Peyer's patch (tissue), 4 donors: Measurements from ENCODE around the gene PTPN18. TPM values are rescaled to one million over a fixed set of nuclear protein-coding genes. Genes with fewer than 3 reads are reported as not detected.
"Not testable (repeated sequence)": the region's sequence is repeated elsewhere in the genome, so short reads cannot be mapped to it uniquely, and the experiment has no call there.

Experiments used
- DNase-seq, 3 donors: peaks; one replicate each; pipeline ENCODE4 v3.0.0-alpha.2; 2017 to 2019
- H3K27ac ChIP-seq, 4 donors: fragments of 200-600 bp; sonication (generic); one replicate each; pipeline ENCODE4 v1.5.1; 2016 to 2019
- H3K27me3 ChIP-seq, 2 donors: fragments of 200-600 bp; sonication (generic); one replicate each; pipeline ENCODE4 v1.5.1; 2019
- H3K36me3 ChIP-seq, 3 donors: fragments of 200-600 bp; sonication (generic); one replicate each; pipeline ENCODE4 v1.5.1; 2016 to 2019
- H3K4me1 ChIP-seq, 4 donors: fragments of 200-600 bp; sonication (generic); one replicate each; pipeline ENCODE4 v1.5.1; 2016 to 2019
- H3K4me3 ChIP-seq, 4 donors: fragments of 200-600 bp; sonication (generic); 1 replicate in 3 of 4; 2 replicates in 1 of 4; pipeline ENCODE4 v1.5.1; 2016 to 2019; ENCODE audit warnings: mild to moderate bottlenecking in 1 of 4
- H3K9me3 ChIP-seq, 4 donors: fragments of 200-600 bp; sonication (generic); one replicate each; pipeline ENCODE4 v1.5.1; 2016 to 2019; ENCODE audit warnings: mild to moderate bottlenecking in 1 of 4
- CTCF ChIP-seq, 6 experiments: fragments of 450-650 bp in 4 of 6; fragments of 200-600 bp in 2 of 6; sonication (generic) in 1 of 6; IDR thresholded peaks; one replicate each; pipeline ENCODE4 v1.5.1; 2017 to 2019; ENCODE audit warnings: antibody characterized with exemption in 6 of 6, mild to moderate bottlenecking in 3 of 6, moderate library complexity in 1 of 6
- POLR2A ChIP-seq, 2 donors: fragments of 450-650 bp; IDR thresholded peaks; one replicate each; pipeline ENCODE4 v1.5.1; 2017; ENCODE audit warnings: antibody characterized with exemption in 2 of 2, mild to moderate bottlenecking in 2 of 2, moderate library complexity in 2 of 2
- total RNA-seq, 4 donors: library from RNA; depleted of rRNA; stranded (reverse); fragments of >200 nt; gene quantifications; one replicate each; pipeline ENCODE4 v1.1.0, GENCODE V29; 2016

PTPN18 gene
- total RNA-seq, 4 donors from 2014 or later, result 137 to 208 (median 169) TPM

- peak overlapping the region; percentile 68 to 88 (median 82) for H3K27ac ChIP-seq
- no peaks in the 10 kb centered on the region for H3K36me3 ChIP-seq
- H3K4me3 ChIP-seq, result peak overlapping the region; percentile 62 to 67 (median 64)
- DNase-seq, result peak in 2 of 3 donors; percentile 67 to 74
- no peak for TF ChIP-seq CTCF (IDR thresholded peaks at IDR 0.05)
- TF ChIP-seq POLR2A (IDR thresholded peaks at IDR 0.05), result no peak
- H3K9me3 ChIP-seq, result no peaks in the 10 kb centered on the region
- no peaks in the 10 kb centered on the region for H3K27me3 ChIP-seq
- peaks cover 0 to 18% (median 7%) of the 10 kb centered on the region in 4 donors for H3K4me1 ChIP-seq
These were observed 34.7 kb downstream of the PTPN18 start for GRCh38 chr2:130390460-130391057.

- Histone ChIP-seq H3K36me3 (no peaks in the 10 kb centered on the region), H3K27ac (peak overlapping the region; percentile 68 to 88 (median 82)), H3K4me3 (peak overlapping the region; percentile 62 to 67 (median 64)), H3K9me3 (no peaks in the 10 kb centered on the region), H3K4me1 (peaks cover 0 to 16% (median 7%) of the 10 kb centered on the region in 4 donors), H3K27me3 (no peaks in the 10 kb centered on the region)
- DNase-seq, result peak; percentile 80 to 93 (median 90)
- no peak for TF ChIP-seq CTCF (IDR thresholded peaks at IDR 0.05)
- peak; percentile 49 for TF ChIP-seq POLR2A (IDR thresholded peaks at IDR 0.05)
These were observed 35.4 kb downstream of the PTPN18 start for GRCh38 chr2:130391058-130391871.

- Histone ChIP-seq H3K4me1 (peaks cover 0 to 14% (median 7%) of the 10 kb centered on the region in 4 donors), H3K36me3 (no peaks in the 10 kb centered on the region), H3K27ac (peak overlapping the region; percentile 68 to 88 (median 82)), H3K9me3 (no peaks in the 10 kb centered on the region), H3K4me3 (peak overlapping the region; percentile 62 to 67 (median 64)), H3K27me3 (no peaks in the 10 kb centered on the region)
- no peak for DNase-seq
- TF ChIP-seq POLR2A (IDR thresholded peaks at IDR 0.05) (no peak), CTCF (IDR thresholded peaks at IDR 0.05) (peak in 1 of 6 experiments; percentile 4)
These were observed 36.2 kb downstream of the PTPN18 start for GRCh38 chr2:130391872-130392670.

GRCh38 chr2:130393318-130393910 lies 37.6 kb downstream of the PTPN18 start:
- no peak overlapping the region for H3K27ac ChIP-seq
- H3K4me3 ChIP-seq, result no peak overlapping the region
- no peaks in the 10 kb centered on the region for H3K36me3 ChIP-seq
- no peaks in the 10 kb centered on the region for H3K9me3 ChIP-seq
- H3K27me3 ChIP-seq, result no peaks in the 10 kb centered on the region
- DNase-seq, result no peak
- peaks cover 0 to 14% (median 7%) of the 10 kb centered on the region in 4 donors for H3K4me1 ChIP-seq
- TF ChIP-seq POLR2A (IDR thresholded peaks at IDR 0.05), result no peak
- TF ChIP-seq CTCF (IDR thresholded peaks at IDR 0.05), result no peak

GRCh38 chr2:130406280-130406679 lies 50.4 kb downstream of the PTPN18 start:
- not testable (repeated sequence) for H3K27me3 ChIP-seq, H3K4me1 ChIP-seq

GRCh38 chr2:130416693-130417092 lies 60.8 kb downstream of the PTPN18 start:
- H3K27ac ChIP-seq, H3K4me3 ChIP-seq, H3K36me3 ChIP-seq, H3K27me3 ChIP-seq, H3K9me3 ChIP-seq, H3K4me1 ChIP-seq: not testable (repeated sequence)
- peak in 2 of 3 donors; percentile 19 to 56 for DNase-seq

More at GRCh38 chr2:130406280-130406679, 50.4 kb downstream of the PTPN18 start:
- not testable (repeated sequence) for DNase-seq, H3K27ac ChIP-seq, H3K4me3 ChIP-seq, H3K9me3 ChIP-seq, H3K36me3 ChIP-seq

- not testable (repeated sequence) for H3K36me3 ChIP-seq, H3K27me3 ChIP-seq, H3K4me1 ChIP-seq, H3K27ac ChIP-seq, DNase-seq, H3K9me3 ChIP-seq, H3K4me3 ChIP-seq
These were observed 63.0 kb downstream of the PTPN18 start for GRCh38 chr2:130418845-130419244.
